Measurements from ENCODE around the gene TAS1R2.

DNA sequence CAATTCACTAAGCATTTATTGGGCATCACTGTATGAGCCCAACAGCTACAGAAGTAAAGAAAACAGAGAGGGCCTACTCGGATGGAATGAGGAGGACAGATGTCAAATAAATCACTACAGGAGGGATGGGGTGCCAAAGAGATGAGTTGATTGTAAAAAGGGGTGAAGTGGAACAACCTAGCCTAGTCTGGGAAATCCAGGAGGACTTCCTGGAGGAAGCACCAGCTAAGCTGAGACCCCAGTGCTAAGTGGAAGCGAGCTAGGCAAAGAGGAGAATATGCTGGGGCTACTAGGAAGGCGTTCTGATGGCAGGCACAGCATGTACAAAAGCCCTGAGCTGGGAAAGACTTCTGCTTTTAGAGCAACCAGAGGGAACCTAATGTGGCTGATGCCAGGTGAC is 42.1 kb downstream of the TAS1R2 start:
- TF ChIP-seq MXI1 (IDR thresholded peaks at IDR 0.05; ENCODE audit: low read depth, low read length), result no peak
- no peak for TF ChIP-seq TAF1 (IDR thresholded peaks at IDR 0.05; ENCODE audit: borderline replicate concordance, low read depth, low read length)
- TF ChIP-seq TEAD4 (IDR thresholded peaks at IDR 0.05; ENCODE audit: borderline replicate concordance, insufficient read depth), result no peak
- TF ChIP-seq, protein P1, sequence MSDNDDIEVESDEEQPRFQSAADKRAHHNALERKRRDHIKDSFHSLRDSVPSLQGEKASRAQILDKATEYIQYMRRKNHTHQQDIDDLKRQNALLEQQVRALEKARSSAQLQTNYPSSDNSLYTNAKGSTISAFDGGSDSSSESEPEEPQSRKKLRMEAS (IDR thresholded peaks at IDR 0.05; ENCODE audit: low read depth), result no peak
- no peak for TF ChIP-seq FOXM1 (IDR thresholded peaks at IDR 0.05; ENCODE audit: low read depth)
- no peak for TF ChIP-seq CTCF (IDR thresholded peaks at IDR 0.05)
- no peak for TF ChIP-seq EP300 (IDR thresholded peaks at IDR 0.05; ENCODE audit: borderline replicate concordance in 1 of 2, low read depth in 1 of 2, low read length in 1 of 2)
- no peak for TF ChIP-seq POLR2AphosphoS5 (IDR thresholded peaks at IDR 0.05; ENCODE audit: low read depth, low read length)
- no peak for TF ChIP-seq RAD21 (IDR thresholded peaks at IDR 0.05; ENCODE audit: low read length)
- no peak for TF ChIP-seq EZH2phosphoT487 (IDR thresholded peaks at IDR 0.05; ENCODE audit: borderline replicate concordance, low read depth)
- no peak for TF ChIP-seq JUND (IDR thresholded peaks at IDR 0.05)
- no peak for TF ChIP-seq RFX5 (IDR thresholded peaks at IDR 0.05; ENCODE audit: low read length)
- TF ChIP-seq, protein P2, sequence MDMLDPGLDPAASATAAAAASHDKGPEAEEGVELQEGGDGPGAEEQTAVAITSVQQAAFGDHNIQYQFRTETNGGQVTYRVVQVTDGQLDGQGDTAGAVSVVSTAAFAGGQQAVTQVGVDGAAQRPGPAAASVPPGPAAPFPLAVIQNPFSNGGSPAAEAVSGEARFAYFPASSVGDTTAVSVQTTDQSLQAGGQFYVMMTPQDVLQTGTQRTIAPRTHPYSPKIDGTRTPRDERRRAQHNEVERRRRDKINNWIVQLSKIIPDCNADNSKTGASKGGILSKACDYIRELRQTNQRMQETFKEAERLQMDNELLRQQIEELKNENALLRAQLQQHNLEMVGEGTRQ (IDR thresholded peaks at IDR 0.05; ENCODE audit: borderline replicate concordance, low read depth, low read length), result no peak
- no peak for TF ChIP-seq YY1 (IDR thresholded peaks at IDR 0.05; ENCODE audit: low read depth)
